HUDEP-2 (cell line): Measurements from ENCODE around the gene TNNI2.
A peak's percentile ranks its signal among the peaks of the same experiment; 100 is the strongest.

Experiments
- DNase-seq, 76 experiments: peaks; one replicate each; lab custom pipeline; 2025; ENCODE audit not compliant: unreplicated experiment in 76 of 76; lab: John Stamatoyannopoulos, UW

Gene TNNI2

GRCh38 chr11:1857064-1857463 lies 18.3 kb downstream of the TNNI2 start:
- DNase-seq, result no peak

DNA sequence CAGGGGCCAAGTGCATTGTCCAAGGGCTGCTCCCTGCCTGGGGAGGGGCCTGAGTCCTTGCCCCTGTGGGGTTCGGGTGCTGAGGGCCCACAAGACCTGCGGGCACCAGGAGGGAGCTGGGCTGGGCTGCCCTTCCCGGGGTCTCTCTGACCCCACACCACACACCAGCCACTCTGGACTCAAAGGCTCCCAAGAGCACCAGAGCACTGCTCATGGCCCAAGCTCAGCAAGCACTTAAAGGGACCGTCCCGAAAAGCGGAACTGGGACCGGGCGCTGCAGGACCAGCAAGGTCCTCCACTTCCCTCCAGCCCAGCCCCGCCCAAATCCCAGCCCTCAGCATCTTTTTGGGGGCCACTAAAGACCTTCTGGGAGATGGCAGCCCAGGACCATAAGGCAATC lies 19.4 kb downstream of the TNNI2 start:
- no peak for DNase-seq

GRCh38 chr11:1858576-1858975 lies 19.8 kb downstream of the TNNI2 start:
- DNase-seq, result no peak

DNA sequence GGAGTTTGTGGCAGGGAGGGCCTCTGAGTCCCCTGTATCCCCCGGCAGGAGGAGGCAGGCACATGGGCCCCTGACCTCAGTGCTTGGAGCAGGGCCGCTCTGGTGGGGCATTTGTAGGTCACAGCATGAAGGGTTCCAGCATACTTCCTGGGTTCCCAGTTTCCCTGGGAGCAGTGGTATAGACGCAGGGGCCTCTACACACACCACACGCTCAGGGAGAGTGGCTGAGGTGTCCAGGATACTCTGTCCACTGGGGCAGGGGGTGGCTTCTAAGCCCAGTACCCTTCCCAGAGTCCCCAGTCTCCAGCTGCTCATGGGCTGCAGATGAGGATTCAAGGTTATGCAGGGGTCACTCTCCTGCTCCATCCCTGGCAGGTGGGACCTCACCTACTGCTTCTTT lies 20.2 kb downstream of the TNNI2 start:
- no peak for DNase-seq

GRCh38 chr11:1860108-1860507 lies 21.3 kb downstream of the TNNI2 start:
- DNase-seq, result no peak

GRCh38 chr11:1861435-1862411 lies 22.9 kb downstream of the TNNI2 start:
- no peak for DNase-seq

DNA sequence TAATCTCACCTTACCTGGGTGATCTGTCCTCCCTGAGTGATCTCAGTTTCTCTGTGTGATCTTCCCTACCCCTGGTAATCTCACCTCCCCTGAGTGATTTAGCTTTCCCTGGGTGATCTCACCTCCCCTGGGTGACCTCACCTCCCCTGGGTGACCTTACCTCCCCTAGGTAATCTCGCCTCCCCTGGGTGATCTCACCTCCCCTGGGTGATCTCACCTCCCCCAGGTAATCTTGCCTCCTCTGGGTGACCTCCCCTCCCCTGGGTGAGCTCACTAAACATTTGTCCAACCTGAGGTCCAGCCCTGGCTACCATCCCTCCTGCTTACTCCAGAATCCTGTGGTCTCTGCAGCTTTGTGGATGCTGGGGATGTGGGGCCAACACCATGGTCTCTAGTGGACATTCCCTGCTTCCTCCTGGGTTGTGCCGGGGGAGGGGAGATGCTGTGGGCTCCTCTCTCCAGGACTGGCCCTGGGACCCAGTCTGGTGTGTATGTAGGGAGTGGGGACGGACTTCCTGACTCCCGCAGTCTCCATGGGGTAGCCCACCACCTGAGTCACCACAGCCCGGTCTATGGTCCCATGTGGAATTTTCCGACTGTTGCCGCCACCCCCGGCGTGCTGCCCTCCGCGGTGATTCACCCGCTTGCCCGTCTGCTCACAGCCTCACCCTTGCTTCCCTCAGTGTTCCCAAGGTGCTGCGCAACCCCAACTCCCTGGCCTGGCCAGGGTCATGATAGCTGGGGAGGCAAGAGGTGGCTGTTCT lies 24.0 kb downstream of the TNNI2 start:
- DNase-seq, result no peak

DNA sequence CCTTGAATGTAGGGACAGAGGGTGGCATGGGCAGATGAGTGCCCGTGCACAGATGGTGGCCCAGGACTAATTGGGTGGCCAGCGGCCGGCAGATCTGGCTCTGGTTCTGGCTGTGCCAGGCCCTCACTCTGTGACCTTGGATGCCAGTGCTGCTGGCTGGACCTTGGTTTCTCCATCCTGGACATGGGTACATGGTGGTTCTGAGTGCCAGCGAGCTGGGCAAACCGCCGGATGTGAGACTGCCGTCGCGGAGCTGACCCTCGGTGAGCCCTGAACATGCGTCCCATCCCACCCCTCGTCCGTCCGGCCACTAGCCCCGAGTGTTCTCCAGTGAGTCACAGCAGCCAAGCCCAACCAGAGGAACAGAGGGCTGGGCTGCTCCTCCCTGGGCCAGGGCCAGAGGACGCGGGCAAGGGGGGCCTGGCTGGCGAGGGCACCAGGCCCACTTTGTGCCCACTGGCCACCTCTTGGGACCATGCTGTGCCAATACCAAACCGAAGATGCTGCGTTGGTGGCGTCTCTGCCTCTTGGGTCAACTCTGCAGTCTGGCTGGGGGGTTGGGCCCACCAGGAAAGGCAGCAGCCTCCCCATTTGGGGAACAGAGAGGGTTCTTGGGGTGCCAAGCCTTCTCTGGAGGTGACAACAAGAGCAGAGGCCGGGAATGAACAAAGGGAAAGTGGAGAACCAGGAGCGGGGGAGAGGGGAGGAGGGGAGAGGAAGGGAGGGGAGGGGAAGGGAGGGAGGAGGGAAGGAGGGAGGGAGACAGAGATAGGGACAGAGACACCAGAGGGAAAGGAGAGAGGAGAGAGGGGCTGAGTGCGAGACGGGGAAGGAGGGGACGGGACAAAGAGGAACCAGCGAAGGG lies 24.8 kb downstream of the TNNI2 start:
- peak in 61 of 76 experiments; percentile 3 to 77 (median 41) for DNase-seq

GRCh38 chr11:1864231-1864630 lies 25.4 kb downstream of the TNNI2 start:
- DNase-seq, result no peak

DNA sequence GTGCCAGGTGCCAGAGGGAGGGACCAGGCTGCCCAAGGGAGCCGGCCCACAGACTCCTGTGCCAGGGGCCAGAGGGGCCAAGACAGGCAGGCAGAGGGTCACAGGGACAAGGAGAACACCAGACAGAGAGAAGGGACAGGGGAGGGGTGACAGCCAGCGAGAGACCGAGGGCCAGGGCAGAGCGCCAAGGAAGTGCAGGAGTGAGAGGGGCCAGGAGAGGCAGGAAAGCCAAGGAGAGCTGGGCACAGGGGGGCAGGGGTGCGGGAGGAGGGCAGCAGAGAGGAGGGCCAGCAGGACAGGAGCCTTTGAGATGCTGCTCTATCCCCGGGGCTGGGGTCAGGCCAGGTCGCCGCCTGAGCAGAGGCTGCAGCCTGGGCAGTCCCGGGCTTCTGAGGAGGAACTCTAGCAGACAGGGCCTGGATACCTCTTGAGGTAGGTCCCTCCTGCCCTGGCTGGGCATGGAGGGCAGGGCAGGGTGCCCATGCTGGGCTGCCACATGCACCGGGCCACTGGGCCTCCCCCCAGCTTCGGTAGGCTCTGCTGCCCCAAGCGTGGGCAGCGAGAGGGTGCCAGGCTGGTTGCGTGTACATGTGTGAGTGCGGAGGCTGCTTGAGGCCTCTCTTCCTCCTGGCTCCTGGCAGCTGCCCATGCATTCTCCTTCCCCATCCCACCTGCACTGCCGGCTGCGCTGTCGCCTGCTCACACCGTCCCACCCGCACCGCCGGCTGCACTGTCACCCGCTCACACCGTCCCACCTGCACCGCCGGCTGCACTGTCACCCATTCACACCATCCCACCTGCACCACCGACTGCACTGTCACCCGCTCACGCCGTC lies 26.3 kb downstream of the TNNI2 start:
- no peak for DNase-seq

GRCh38 chr11:1866226-1866625 lies 27.4 kb downstream of the TNNI2 start:
- no peak for DNase-seq

DNA sequence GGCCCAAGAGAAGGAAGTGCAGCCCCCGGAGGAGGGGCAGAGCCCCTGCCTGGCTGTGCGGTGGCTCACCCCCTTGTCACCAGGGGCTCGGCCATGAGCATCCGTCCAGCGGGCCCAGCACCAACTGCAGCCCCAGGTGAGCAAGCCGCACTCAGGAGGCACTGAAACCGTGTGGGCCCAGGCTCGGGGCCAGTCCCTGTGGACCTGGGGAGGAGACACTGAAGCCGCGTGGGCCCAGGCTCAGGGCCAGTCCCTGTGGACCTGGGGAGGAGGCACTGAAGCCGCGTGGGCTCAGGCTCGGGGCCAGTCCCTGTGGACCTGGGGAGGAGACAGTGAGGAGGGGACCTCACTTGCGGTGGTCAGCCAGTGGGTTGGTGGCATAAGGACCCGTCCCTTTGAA lies 28.0 kb downstream of the TNNI2 start:
- DNase-seq, result no peak

DNA sequence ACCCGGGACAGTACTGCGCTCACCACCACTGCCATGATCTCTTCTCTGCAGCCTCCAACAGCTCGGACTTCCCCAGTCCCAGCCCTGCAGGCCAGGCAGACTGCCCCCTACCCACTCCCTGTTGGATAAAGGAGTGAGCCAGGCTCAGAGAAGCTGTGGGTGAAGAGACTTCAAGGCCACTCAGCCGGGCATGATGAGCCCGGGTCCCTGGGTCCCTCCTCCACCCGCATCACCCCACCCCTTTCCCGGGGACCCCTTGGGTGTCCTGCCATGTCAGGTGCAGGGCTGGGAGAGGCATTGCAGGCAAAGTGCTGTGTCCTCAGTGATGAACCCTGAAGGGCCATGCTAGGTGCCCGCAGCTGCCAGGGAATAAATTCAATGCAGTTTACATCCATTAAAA lies 28.6 kb downstream of the TNNI2 start:
- no peak for DNase-seq

DNA sequence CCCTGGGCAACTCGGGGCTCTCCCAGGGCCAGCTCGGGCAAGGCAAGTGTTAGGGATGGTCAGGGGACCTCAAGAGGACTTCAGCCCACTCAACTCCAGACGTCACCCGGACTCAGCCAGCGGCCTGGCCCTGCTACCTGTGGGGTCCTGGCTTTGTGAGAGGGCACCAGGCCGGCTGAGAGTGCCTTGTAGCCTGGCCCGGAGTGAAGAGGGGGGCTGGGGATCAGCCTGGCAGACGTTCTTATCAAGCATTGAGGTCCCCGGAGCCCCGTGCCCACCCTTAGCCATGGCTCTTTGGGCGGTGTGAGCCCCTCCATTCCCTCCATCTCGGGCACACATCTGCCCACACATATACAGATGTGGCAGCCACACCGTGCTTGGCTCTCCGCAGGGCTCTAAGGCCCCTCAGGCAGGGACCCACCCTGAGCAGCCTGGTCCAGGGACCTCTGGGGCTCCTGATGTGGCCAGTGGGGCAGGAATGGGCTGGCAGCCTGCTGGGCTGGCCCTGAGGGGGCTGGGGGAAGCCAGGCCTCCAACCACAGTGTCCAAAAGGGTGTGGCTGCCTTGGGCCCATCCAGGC lies 29.4 kb downstream of the TNNI2 start:
- DNase-seq, result no peak

DNA sequence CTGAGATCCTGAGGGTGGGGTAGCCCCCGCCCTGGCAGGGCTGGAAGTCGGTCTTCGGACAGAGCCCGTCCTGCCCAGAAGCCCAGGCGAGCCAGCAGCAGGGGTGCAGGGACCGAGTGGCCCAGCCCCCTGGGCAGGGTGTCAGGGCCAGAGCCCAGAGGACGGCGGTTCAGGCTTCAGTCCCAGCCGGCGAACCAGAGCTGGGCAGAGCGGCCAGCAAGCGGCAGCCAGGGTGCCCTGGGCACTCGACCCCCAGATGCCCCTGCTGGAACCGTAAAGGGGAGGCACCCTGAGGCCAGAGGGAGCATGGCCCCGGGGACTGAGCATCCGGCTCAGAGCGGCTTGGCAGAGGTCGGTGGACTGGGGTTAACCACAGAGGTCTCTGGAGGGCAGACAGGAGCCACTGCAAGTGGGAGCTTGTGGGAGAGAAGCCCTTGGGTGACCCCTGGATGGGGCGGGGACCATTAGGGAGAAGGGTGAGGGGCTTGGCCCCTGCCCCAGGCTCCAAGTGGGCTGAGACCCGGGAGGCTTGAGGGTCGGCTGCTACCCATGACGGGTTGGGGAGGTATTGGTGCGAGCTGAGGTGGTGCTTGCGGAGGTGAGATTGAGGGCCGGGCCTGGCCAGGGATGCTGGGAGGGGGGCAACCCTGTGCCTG lies 30.0 kb downstream of the TNNI2 start:
- no peak for DNase-seq

DNA sequence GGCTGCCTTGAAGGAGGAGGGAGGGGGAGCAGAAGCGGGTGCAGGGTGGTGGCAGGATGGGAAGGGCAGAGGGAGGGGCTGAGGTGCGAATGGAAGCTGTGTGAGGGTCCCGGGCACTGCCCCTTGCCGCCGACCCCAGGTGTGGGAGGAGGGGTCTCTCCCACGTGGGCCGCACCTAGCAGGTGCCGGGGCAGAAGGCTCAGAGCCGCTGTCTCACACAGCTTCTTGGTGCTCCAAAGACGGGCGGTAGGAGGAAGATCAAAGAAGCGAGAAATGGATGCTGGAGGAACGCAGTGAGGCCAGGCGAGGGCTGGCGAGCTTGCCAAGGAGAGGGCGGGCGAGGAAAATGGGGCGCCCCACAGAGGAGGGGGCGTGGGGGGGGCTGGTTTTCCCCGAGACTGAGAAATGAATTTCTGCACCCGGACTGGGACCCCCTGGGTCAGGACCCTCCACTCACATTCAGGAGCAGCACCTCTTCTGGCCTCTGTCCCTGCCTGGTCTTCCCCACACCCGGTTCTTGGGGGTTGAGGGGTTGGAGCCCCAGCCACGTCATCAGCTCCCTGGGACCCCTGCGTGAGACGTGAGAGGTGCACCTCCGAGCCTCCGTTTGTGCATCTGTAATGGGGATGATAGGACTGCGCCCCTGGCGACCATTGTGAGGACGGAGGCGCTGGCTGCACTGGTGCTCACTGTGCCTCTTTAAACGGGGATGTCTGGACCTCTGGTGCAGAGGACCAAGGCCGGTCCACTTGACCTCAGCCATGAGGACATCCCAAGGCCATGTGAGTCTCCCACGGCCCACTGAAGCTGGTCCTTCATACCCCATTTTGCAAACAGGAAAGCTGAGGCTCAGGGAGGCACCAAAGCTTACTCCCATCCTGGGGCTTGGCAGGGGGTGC lies 30.9 kb downstream of the TNNI2 start:
- DNase-seq, result no peak

GRCh38 chr11:1870326-1870696 lies 31.5 kb downstream of the TNNI2 start:
- DNase-seq, result no peak
